ENCODE data around the gene FAM20C.

- no peak for TF ChIP-seq POLR2AphosphoS5 (IDR thresholded peaks at IDR 0.05; ENCODE audit: low read depth)
- TF ChIP-seq CTCF (IDR thresholded peaks at IDR 0.05; ENCODE audit: insufficient read depth, low read length), result no peak
- TF ChIP-seq SPI1 (IDR thresholded peaks at IDR 0.05; ENCODE audit: borderline replicate concordance, low read depth), result no peak
- TF ChIP-seq REST (IDR thresholded peaks at IDR 0.05; ENCODE audit: insufficient replicate concordance, low read depth), result no peak
- no peak for TF ChIP-seq GABPA (IDR thresholded peaks at IDR 0.05; ENCODE audit: low read depth)
These were observed 17.5 kb downstream of the FAM20C start for GRCh38 chr7:209906-210305.

All from HL-60 (cell line).